HTR-8/SVneo (cell line): Measurements from ENCODE around the gene GAS2L3.

Source experiments
- DNase-seq: peaks from one replicate; pipeline ENCODE4 v3.0.0; 2011; ENCODE audit warnings: low spot score, mixed read lengths; ENCODE audit not compliant: insufficient read length
- FAIRE-seq: peaks from 2 replicates; lab custom pipeline; 2011; peaks lifted over from hg19 to GRCh38; lab: Jason Lieb, UNC

GAS2L3 gene

GRCh38 chr12:100652488-100652887 lies 79.0 kb downstream of the GAS2L3 start:
- FAIRE-seq, result no peak

GRCh38 chr12:100656141-100656540 lies 82.7 kb downstream of the GAS2L3 start:
- no peak for FAIRE-seq
- no peak for DNase-seq

More at GRCh38 chr12:100652488-100652887, 79.0 kb downstream of the GAS2L3 start:
- no peak for DNase-seq

- FAIRE-seq (no peak), DNase-seq (no peak)
Measured at GRCh38 chr12:100656856-100657255, 83.4 kb downstream of the GAS2L3 start.

GRCh38 chr12:100661300-100661951 lies 87.9 kb downstream of the GAS2L3 start:
- no peak for FAIRE-seq
- DNase-seq, result no peak

- FAIRE-seq (no peak), DNase-seq (no peak)
Measured at GRCh38 chr12:100666588-100666987, 93.1 kb downstream of the GAS2L3 start.

- DNase-seq, result peak; percentile 78
- no peak for FAIRE-seq
Measured at GRCh38 chr12:100668945-100669536, 95.6 kb downstream of the GAS2L3 start.

GRCh38 chr12:100669922-100670321 lies 96.4 kb downstream of the GAS2L3 start:
- DNase-seq, result no peak
- no peak for FAIRE-seq

GRCh38 chr12:100671396-100672074 lies 98.1 kb downstream of the GAS2L3 start:
- FAIRE-seq (no peak), DNase-seq (no peak)

- FAIRE-seq (no peak), DNase-seq (peak; percentile 27)
Measured at GRCh38 chr12:100672075-100672592, 98.7 kb downstream of the GAS2L3 start.

GRCh38 chr12:100674036-100674888 lies 100.8 kb downstream of the GAS2L3 start:
- DNase-seq, result no peak
- FAIRE-seq, result no peak
